OCI-LY1 (cell line): ENCODE results near the gene ERI2.

Experiments
- EZH2 ChIP-seq: fragments of 200-600 bp; sonication (generic), shearing (Covaris generic); IDR thresholded peaks from 2 replicates; pipeline ENCODE4 v1.8.0; 2017; ENCODE audit warnings: borderline replicate concordance, mixed run types, mild to moderate bottlenecking, antibody characterized with exemption, low read length, moderate library complexity, mixed read lengths
- TF ChIP-seq, protein P1 (sequence below): fragments of 200-600 bp; sonication (generic), shearing (Covaris generic); IDR thresholded peaks from 2 replicates; pipeline ENCODE4 v1.5.1; 2017; ENCODE audit warnings: mild to moderate bottlenecking, antibody characterized with exemption, low read length, moderate library complexity, mixed read lengths

- TF ChIP-seq, protein P1, sequence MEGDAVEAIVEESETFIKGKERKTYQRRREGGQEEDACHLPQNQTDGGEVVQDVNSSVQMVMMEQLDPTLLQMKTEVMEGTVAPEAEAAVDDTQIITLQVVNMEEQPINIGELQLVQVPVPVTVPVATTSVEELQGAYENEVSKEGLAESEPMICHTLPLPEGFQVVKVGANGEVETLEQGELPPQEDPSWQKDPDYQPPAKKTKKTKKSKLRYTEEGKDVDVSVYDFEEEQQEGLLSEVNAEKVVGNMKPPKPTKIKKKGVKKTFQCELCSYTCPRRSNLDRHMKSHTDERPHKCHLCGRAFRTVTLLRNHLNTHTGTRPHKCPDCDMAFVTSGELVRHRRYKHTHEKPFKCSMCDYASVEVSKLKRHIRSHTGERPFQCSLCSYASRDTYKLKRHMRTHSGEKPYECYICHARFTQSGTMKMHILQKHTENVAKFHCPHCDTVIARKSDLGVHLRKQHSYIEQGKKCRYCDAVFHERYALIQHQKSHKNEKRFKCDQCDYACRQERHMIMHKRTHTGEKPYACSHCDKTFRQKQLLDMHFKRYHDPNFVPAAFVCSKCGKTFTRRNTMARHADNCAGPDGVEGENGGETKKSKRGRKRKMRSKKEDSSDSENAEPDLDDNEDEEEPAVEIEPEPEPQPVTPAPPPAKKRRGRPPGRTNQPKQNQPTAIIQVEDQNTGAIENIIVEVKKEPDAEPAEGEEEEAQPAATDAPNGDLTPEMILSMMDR = no peak
- TF ChIP-seq EZH2 = no peak
Measured at GRCh38 chr16:20762404-20763123, 43.7 kb downstream of the ERI2 start.
